NT2/D1 (cell line): ENCODE results near the gene GCM1.

Experiments used
- YY1 ChIP-seq: IDR thresholded peaks from 2 replicates; pipeline ENCODE4 v1.6.1; 2011; ENCODE audit not compliant: insufficient read length, insufficient read depth
- ZNF274 ChIP-seq: IDR thresholded peaks from 2 replicates; pipeline ENCODE4 v1.6.1; 2011; ENCODE audit warnings: mild to moderate bottlenecking, low read depth, low read length

- TF ChIP-seq ZNF274 = no peak
- TF ChIP-seq YY1 = no peak
Measured at GRCh38 chr6:53119349-53119748, 29.3 kb downstream of the GCM1 start.
